GM04504 (cell line): ENCODE measurements around the gene RSAD2.
"Not testable (repeated sequence)": the region's sequence is repeated elsewhere in the genome, so short reads cannot be mapped to it uniquely, and the experiment has no call there.

Experiments
- DNase-seq: peaks from one replicate; pipeline ENCODE4 v3.0.0-alpha.2; 2012; ENCODE audit warnings: low read depth

Gene RSAD2

GRCh38 chr2:6926071-6926732 lies 48.6 kb downstream of the RSAD2 start:
- no peak for DNase-seq

DNA sequence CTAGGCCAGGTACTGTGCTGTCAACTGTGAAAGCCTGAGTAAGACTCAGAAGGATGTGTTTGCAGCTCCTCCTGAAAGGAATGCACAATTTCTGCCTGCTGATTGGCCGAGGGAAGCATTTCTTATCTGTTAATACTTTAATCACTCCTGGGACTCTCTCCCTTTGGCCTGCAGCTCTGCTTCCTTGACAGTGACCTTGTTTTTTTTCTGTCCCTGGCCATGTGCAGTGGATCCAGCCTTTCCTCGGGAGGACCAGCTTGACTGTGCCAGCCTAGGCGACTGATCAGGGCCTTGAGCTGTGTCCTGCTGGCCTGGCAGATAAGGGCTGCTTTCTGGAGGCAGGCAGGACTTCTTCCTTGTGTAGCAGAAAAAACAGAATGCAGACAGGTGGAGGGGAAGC lies 49.6 kb downstream of the RSAD2 start:
- DNase-seq: no peak

GRCh38 chr2:6927753-6928152 lies 50.2 kb downstream of the RSAD2 start:
- DNase-seq: no peak

DNA sequence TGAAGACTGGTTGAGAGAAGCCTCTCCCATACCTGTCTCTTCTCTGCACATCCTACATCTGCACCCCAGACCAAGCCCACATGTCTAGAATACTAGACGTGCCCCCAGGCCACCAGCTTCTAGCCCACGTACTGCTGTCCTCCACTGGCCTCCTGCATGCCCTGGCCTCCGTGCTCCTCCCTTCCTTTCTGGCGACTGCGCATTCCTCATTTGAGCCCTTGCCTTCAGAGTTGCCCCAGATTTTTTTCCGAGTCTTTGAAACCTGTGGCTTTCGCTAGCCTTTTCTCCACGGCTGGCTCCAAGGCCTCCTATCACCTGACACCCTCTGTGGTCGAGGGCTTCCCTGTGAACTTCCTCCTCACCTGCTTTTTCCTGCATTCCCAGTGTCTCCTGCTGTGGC lies 50.9 kb downstream of the RSAD2 start:
- no peak for DNase-seq

DNA sequence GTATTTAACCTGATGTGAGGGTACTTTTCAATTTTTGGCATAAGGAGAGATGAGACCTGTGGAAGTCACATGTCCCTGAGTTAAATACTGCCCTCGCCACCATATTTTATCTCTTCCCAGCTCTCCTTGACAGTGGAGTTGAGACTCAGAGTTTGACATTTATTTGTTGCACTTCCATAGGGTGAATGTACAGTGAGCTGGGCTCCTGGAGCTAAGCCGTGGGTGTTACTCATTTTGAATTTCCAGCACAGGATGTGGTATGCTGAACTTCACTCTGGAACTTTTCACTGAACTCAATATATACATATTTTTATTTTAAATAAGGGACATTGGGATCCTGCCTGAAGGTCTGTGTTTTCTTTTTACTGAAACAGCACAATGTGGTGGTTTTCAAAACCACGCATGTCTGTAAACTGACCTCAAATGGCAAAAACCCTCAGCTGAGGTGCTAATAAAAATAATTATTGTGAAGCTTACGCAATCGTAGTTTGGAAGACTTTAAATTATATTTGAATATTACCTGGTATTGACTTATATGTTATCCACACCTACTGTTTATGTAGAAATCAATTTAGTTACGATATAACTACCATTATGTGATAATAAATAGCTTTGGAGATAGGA lies 51.7 kb downstream of the RSAD2 start:
- DNase-seq: no peak

GRCh38 chr2:6930923-6931647 lies 53.5 kb downstream of the RSAD2 start:
- no peak for DNase-seq

DNA sequence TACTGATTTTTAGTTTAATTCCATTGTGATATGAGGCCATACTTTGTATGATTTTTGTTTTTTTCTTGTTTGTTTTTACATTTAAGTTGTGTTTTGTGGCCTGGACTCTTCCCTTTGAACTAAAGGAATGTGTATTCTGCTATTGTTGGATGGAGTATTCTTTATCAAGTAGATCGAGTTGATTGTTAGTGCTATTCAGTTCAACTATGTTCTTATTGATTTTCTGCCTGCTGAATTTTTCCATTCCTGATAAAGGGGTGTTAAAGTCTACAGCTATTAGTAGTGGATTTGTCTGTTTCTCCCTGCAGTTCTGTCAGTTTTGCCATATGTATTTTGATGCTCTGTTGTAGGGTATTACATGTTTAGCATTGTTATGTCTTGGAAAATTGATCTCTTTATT lies 54.2 kb downstream of the RSAD2 start:
- no peak for DNase-seq

DNA sequence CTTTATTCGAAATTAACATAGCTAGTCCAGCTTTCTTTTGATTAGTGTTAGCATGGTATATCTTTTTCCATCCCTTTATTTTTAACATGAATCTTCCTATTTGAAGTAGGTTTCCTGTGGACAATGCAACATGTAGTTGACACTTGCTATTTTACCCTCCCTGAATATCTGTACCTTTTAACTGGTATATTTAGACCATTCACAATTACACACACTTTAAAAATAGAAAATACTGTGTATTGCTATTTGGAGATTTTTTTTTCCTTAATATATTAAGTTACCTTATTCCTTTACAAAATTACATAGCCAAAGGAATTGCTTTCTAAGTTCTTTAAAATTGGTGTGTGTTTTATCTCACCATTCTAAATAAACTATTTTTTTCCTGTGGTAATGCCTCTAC lies 54.6 kb downstream of the RSAD2 start:
- no peak for DNase-seq

GRCh38 chr2:6932828-6933227 lies 55.3 kb downstream of the RSAD2 start:
- DNase-seq: no peak

GRCh38 chr2:6933911-6934310 lies 56.3 kb downstream of the RSAD2 start:
- no peak for DNase-seq

- DNase-seq: no peak
Measured at GRCh38 chr2:6934345-6934744, 56.8 kb downstream of the RSAD2 start.

- DNase-seq: no peak
Measured at GRCh38 chr2:6934758-6935651, 57.4 kb downstream of the RSAD2 start.

DNA sequence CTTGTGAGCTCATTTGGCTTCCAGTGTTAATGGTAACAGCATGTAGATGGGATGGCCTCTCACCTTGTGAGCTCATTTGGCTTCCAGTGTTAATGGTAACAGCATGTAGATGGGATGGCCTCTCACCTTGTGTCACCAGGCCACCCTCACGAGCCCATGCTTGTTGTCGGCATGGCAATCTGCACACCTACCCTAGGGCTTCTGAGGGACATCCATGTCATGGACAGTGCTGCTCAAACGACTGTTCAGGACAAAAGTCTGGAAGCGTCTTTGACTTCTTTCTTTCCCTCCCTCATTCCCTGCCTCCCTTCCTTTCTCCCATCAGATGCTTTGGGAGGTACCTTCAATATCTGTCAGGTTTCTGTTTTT lies 58.1 kb downstream of the RSAD2 start:
- not testable (repeated sequence) for DNase-seq

- DNase-seq: no peak
Measured at GRCh38 chr2:6937157-6937556, 59.6 kb downstream of the RSAD2 start.

DNA sequence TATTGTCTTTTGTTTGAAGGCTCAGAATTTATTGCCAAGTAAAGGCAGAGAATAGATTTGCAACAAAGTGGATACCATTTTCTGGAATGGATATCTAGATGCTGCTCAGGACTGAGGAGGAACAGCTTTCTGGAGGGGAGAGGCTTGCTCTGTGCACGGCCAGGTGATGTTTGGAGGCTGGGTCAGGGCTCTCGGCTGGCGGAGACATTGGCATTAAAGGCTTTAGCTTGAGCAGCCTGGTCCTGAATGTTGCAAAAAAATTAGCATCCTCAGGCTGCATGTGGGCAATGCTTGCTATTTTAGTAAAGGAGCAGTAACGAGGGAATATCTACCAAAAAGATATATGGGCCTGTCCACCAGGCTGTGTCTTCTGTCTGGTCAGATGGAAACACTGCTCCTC lies 60.0 kb downstream of the RSAD2 start:
- DNase-seq: no peak

- no peak for DNase-seq
Measured at GRCh38 chr2:6939071-6939470, 61.5 kb downstream of the RSAD2 start.

- DNase-seq: no peak
Measured at GRCh38 chr2:6940820-6941219, 63.2 kb downstream of the RSAD2 start.

DNA sequence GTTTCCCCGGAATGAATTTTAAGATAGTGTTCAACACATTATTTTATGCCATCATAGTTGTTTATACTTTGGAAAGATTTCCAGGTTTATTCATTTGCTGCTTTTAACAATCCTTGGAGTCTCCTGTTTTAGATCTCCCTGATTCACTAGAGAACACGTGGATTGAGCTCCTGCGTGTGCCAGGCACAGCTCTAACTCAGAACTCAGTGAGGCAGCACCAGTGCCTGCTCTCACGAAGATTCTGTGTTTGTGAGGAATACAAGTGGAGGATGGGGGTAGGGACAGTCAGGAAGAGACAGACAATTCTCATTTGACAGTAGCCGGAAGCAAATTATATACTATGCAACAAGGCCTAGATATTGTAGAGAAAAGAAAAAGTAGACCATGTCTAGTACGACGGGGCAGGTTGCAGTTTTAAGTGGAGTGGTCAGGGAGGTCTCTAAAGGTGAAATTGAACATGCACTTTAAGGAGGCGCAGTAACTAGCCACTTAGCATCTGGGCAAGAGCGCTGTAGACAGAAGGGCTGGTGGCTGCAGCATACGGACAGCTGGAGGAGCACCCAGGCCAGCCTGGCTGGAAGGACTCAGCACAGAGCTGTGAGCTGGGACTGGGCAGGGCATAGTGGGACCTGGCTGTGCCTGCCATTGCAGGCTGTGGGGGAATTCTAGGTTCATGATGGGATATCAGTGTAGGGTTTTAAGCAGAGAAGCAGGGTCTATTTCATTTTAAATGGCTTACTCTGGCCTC lies 63.9 kb downstream of the RSAD2 start:
- DNase-seq: no peak

DNA sequence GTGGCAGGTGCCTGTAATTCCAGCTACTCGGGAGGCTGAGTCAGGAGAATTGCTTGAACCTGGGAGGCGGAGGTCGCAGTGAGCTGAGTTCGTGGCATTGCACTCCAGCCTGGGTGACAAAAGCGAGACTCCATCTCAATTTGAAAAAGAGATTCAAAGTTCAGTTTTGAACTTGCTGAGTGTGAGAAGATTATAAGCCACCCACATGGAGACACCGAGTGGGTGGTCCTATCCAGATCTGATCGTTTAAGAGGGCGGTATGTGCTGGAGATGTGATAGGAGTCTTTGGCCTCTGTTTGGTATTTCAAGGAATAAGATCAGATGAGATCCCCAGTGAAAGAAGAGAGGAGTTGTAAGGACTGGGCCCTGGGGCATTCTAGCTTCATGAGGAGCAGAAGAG lies 65.3 kb downstream of the RSAD2 start:
- no peak for DNase-seq

- DNase-seq: no peak
Measured at GRCh38 chr2:6943523-6943922, 65.9 kb downstream of the RSAD2 start.

DNA sequence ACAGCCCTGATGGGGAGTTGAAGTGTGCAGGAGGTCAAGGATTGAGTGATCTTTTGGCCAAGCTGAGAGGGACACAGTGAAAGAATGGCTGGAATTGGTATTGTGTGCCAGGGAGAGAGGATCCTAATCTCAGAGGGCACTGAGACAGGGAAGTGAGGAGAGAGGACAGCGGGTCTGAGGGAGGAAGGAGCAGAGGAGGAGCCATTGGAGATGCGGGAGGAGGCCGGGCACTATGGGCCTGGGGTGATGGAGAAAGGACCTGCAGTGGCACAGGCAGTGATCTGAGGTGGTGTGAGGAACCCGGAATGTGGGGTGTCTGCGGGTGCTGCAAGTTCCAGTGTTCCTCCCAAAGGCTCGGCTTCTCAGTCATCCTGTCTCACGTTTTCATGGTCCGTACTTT lies 66.4 kb downstream of the RSAD2 start:
- no peak for DNase-seq

- no peak for DNase-seq
Measured at GRCh38 chr2:6944555-6944954, 67.0 kb downstream of the RSAD2 start.
